ENCODE results near the gene DIABLO.
A peak's percentile ranks its signal among the peaks of the same experiment; 100 is the strongest.
"Not testable (repeated sequence)": the region's sequence is repeated elsewhere in the genome, so short reads cannot be mapped to it uniquely, and the experiment has no call there.

The DIABLO gene

GRCh38 chr12:122208073-122208820, 17.6 kb downstream of the DIABLO start:
- no peak for DNase-seq (ENCODE audit: low spot score)

- no peak for DNase-seq (ENCODE audit: low spot score)
Measured at GRCh38 chr12:122207391-122207790, 18.5 kb downstream of the DIABLO start.

- no peak for DNase-seq (ENCODE audit: low spot score)
Measured at GRCh38 chr12:122206976-122207375, 18.9 kb downstream of the DIABLO start.

GRCh38 chr12:122206111-122206881, 19.6 kb downstream of the DIABLO start:
- no peak for DNase-seq (ENCODE audit: low spot score)

GRCh38 chr12:122205053-122205925, 20.6 kb downstream of the DIABLO start:
- no peak for DNase-seq (ENCODE audit: low spot score)

GRCh38 chr12:122204167-122205052, 21.4 kb downstream of the DIABLO start:
- no peak for DNase-seq (ENCODE audit: low spot score)

- DNase-seq (ENCODE audit: low spot score): no peak
Measured at GRCh38 chr12:122203301-122204166, 22.3 kb downstream of the DIABLO start, which contains the start of gene B3GNT4. Gene B3GNT4, plus strand, starts transcription at chr12:122203709. Its CDS starts 910 bp downstream, at chr12:122204619.

- not testable (repeated sequence) for DNase-seq (ENCODE audit: low spot score)
Measured at GRCh38 chr12:122202811-122203210, 23.0 kb downstream of the DIABLO start.

GRCh38 chr12:122202017-122202416, 23.8 kb downstream of the DIABLO start:
- DNase-seq (ENCODE audit: low spot score): no peak

GRCh38 chr12:122201381-122201780, 24.5 kb downstream of the DIABLO start:
- DNase-seq (ENCODE audit: low spot score): no peak

GRCh38 chr12:122200541-122201175, 25.2 kb downstream of the DIABLO start:
- DNase-seq (ENCODE audit: low spot score): no peak

GRCh38 chr12:122199484-122200355, 26.1 kb downstream of the DIABLO start:
- DNase-seq (ENCODE audit: low spot score): no peak

GRCh38 chr12:122197612-122197966, 28.3 kb downstream of the DIABLO start:
- DNase-seq (ENCODE audit: low spot score): no peak

GRCh38 chr12:122195405-122195804, 30.4 kb downstream of the DIABLO start:
- no peak for DNase-seq (ENCODE audit: low spot score)

- no peak for DNase-seq (ENCODE audit: low spot score)
Measured at GRCh38 chr12:122194804-122195203, 31.0 kb downstream of the DIABLO start.

GRCh38 chr12:122192441-122192840, 33.4 kb downstream of the DIABLO start:
- no peak for DNase-seq (ENCODE audit: low spot score)

GRCh38 chr12:122190842-122191668, 34.8 kb downstream of the DIABLO start:
- DNase-seq (ENCODE audit: low spot score): peak; percentile 62
